IPS DF 6.9 (cell line): Measurements from ENCODE around the gene ALG5.

Source experiments
- DNase-seq: peaks from one replicate; pipeline ENCODE4 v3.0.0-alpha.2; 2013; ENCODE audit warnings: low read depth, low spot score
- H3K27ac ChIP-seq: one replicate; pipeline ENCODE4 v1.5.1; 2013; ENCODE audit warnings: low read length, control low read depth
- H3K27me3 ChIP-seq: 2 replicates; pipeline ENCODE4 v1.6.1; 2013; ENCODE audit warnings: mild to moderate bottlenecking, low read length; ENCODE audit not compliant: control insufficient read depth, insufficient read depth
- H3K36me3 ChIP-seq: 2 replicates; pipeline ENCODE4 v1.6.1; 2013; ENCODE audit warnings: low read length; ENCODE audit not compliant: control insufficient read depth, insufficient read depth
- H3K4me1 ChIP-seq: 2 replicates; pipeline ENCODE4 v1.6.1; 2013; ENCODE audit warnings: low read length; ENCODE audit not compliant: control insufficient read depth, insufficient read depth
- H3K4me3 ChIP-seq: 2 replicates; pipeline ENCODE4 v1.5.1; 2013; ENCODE audit warnings: mild to moderate bottlenecking, low read length
- H3K9me3 ChIP-seq: 2 replicates; pipeline ENCODE4 v1.6.1; 2013; ENCODE audit warnings: low read length, inconsistent platforms; ENCODE audit not compliant: control insufficient read depth, insufficient read depth
- WGBS: extraction: QIAGEN DNeasy Blood & Tissue Kit; methylation state at CpG from one replicate; pipeline ENCODE4 v1.1.7; 2013; ENCODE audit warnings: mixed read lengths, missing lambda C conversion rate; ENCODE audit not compliant: insufficient read length, insufficient coverage; 5-methylcytosine and 5-hydroxymethylcytosine counted together

ALG5 gene

GRCh38 chr13:36918246-36919131 is 80.7 kb downstream of the ALG5 start:
- Histone ChIP-seq H3K4me3 (peak overlapping the region; percentile 81; the same call in 1 of the 2 replicates), H3K36me3 (no peaks in the 10 kb centered on the region), H3K9me3 (no peaks in the 10 kb centered on the region), H3K4me1 (no peaks in the 10 kb centered on the region), H3K27me3 (peaks cover 2% of the 10 kb centered on the region; the same call in 1 of the 2 replicates), H3K27ac (no peak overlapping the region)
- no peak for DNase-seq
- no CpG with 5 or more reads among the region's 12 CpGs for WGBS

DNA sequence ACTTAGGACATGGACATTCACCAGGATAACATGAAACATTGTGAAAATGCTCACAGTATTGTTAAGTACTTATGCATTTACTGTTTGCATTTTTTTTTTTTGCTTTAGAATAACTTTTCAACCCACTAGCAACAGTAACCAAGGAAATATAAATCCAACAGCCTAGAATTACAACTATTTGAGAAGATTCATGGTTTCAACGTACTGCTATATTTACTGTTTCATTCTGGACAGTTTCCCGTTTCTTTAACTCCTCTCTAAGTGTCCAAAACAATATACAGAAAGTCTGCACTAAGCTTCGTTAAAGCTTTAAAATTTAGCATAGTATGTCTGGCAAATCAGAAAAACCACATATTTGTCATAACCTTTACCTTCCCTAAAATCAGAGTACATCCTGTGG is 81.8 kb downstream of the ALG5 start:
- H3K27me3 ChIP-seq = peaks cover 2% of the 10 kb centered on the region; the same call in 1 of the 2 replicates
- no peak overlapping the region for H3K27ac ChIP-seq
- H3K4me1 ChIP-seq = no peaks in the 10 kb centered on the region

GRCh38 chr13:36915896-36916640 is 83.1 kb downstream of the ALG5 start:
- no CpG with 5 or more reads among the region's 6 CpGs for WGBS
- DNase-seq = no peak
- no peaks in the 10 kb centered on the region for H3K9me3 ChIP-seq
- no peak overlapping the region for H3K27ac ChIP-seq
- H3K4me3 ChIP-seq = no peak overlapping the region
- no peaks in the 10 kb centered on the region for H3K36me3 ChIP-seq
- H3K27me3 ChIP-seq = peaks cover 2% of the 10 kb centered on the region; the same call in 1 of the 2 replicates
- H3K4me1 ChIP-seq = no peaks in the 10 kb centered on the region

More for the DNA sequence above, 81.8 kb downstream of the ALG5 start:
- Histone ChIP-seq H3K4me3 (no peak overlapping the region), H3K36me3 (no peaks in the 10 kb centered on the region), H3K9me3 (no peaks in the 10 kb centered on the region)
- WGBS = no CpG with 5 or more reads among the region's 3 CpGs
- DNase-seq = no peak

- H3K27ac ChIP-seq = no peak overlapping the region
- WGBS = no CpG with 5 or more reads among the region's 5 CpGs
- no peak for DNase-seq
These were observed 84.0 kb downstream of the ALG5 start for GRCh38 chr13:36915106-36915505.

DNA sequence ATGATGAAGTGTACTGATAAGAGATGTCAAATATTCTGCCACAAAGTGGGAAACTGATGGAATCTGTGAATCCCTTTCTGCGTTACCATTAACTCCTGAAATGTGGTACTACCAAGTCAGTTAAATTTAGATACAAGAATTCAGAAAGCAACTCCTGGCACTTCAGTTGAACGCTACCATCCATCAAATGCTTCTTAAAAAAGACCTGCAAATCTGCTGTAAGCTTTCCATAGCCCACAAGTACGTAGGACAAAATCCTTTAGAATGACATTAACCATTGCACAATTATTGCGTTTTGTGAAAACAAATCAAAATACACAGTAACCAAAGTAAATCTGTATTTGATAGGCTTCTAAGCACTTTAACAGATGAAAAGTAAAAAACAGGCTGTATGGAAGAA is 84.5 kb downstream of the ALG5 start:
- Histone ChIP-seq H3K36me3 (no peaks in the 10 kb centered on the region), H3K9me3 (no peaks in the 10 kb centered on the region), H3K27ac (no peak overlapping the region), H3K4me3 (no peak overlapping the region), H3K27me3 (peaks cover 2% of the 10 kb centered on the region; the same call in 1 of the 2 replicates), H3K4me1 (no peaks in the 10 kb centered on the region)
- WGBS = no CpG with 5 or more reads among the region's 4 CpGs
- no peak for DNase-seq

More at GRCh38 chr13:36915106-36915505, 84.0 kb downstream of the ALG5 start:
- Histone ChIP-seq H3K9me3 (no peaks in the 10 kb centered on the region), H3K4me3 (no peak overlapping the region), H3K27me3 (peaks cover 2% of the 10 kb centered on the region; the same call in 1 of the 2 replicates), H3K4me1 (no peaks in the 10 kb centered on the region), H3K36me3 (no peaks in the 10 kb centered on the region)

DNA sequence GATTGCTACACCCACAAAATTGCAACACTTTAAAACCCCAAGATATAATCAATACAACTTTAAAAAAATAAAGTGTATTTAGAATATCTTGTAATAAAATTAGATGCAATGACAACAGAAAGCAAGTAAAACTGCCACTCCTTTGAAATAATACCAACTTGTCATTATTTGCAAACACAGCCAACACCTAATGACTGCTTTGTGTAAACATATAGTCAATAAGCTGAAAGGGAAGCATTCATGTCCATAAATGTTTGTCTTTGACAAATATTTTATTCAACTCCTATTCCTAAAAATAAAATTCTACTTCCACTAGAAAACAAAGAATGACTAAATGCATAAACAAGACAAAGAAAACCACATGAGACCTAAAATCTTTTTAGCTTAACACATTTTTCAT is 85.7 kb downstream of the ALG5 start:
- Histone ChIP-seq H3K27me3 (peaks cover 2% of the 10 kb centered on the region; the same call in 1 of the 2 replicates), H3K27ac (no peak overlapping the region), H3K4me1 (no peaks in the 10 kb centered on the region), H3K9me3 (no peaks in the 10 kb centered on the region), H3K36me3 (no peaks in the 10 kb centered on the region), H3K4me3 (no peak overlapping the region)
- DNase-seq = no peak

DNA sequence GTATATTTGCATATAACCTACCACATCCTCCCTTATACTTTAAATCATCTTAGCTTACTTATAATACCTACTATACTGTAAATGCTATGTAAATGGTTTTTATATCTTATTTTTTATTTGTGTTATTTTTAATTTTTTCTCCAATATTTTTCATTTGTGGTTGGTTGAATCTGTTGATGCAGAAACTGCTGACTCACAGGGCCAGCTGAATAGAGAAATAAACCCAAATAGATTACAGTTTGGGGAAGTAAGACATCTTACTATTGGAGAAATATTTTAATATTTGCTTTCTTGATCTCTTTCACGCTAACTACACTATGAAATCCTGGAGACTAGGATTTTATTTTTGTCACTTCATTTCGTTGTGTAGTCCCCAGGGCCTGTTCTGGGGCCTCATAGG is 86.2 kb downstream of the ALG5 start:
- Histone ChIP-seq H3K4me3 (no peak overlapping the region), H3K4me1 (no peaks in the 10 kb centered on the region), H3K27ac (no peak overlapping the region), H3K27me3 (no peaks in the 10 kb centered on the region), H3K9me3 (no peaks in the 10 kb centered on the region), H3K36me3 (no peaks in the 10 kb centered on the region)
- no peak for DNase-seq
- WGBS = no CpG with 5 or more reads among the region's 2 CpGs

- H3K4me3 ChIP-seq = no peak overlapping the region
- DNase-seq = no peak
- H3K27me3 ChIP-seq = no peaks in the 10 kb centered on the region
- H3K36me3 ChIP-seq = no peaks in the 10 kb centered on the region
- H3K9me3 ChIP-seq = no peaks in the 10 kb centered on the region
- no peak overlapping the region for H3K27ac ChIP-seq
- H3K4me1 ChIP-seq = no peaks in the 10 kb centered on the region
These were observed 86.8 kb downstream of the ALG5 start for GRCh38 chr13:36912369-36912768.

DNA sequence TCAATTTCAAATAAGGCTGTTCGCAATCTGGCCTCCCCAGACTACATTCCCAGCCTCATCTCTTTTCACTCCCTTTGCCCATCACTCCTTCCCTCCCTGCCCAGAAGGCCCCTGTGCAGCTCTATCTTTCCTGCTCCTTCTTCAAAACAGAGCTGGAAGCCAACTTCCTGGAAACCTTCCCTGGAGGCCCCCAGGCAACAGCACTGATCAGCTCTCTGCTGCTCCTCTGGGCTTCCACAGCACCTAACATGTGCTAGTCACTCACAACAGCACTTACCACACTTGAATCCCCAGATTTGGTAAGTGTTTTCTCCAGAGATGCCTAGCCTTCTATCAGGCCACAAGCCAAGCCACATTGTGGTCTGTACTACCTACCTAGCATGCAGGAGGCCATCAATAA is 88.6 kb downstream of the ALG5 start:
- DNase-seq = no peak
- Histone ChIP-seq H3K4me3 (no peak overlapping the region), H3K9me3 (no peaks in the 10 kb centered on the region), H3K4me1 (no peaks in the 10 kb centered on the region), H3K27me3 (no peaks in the 10 kb centered on the region), H3K36me3 (no peaks in the 10 kb centered on the region), H3K27ac (no peak overlapping the region)
- no CpG with 5 or more reads among the region's 1 CpG for WGBS

DNA sequence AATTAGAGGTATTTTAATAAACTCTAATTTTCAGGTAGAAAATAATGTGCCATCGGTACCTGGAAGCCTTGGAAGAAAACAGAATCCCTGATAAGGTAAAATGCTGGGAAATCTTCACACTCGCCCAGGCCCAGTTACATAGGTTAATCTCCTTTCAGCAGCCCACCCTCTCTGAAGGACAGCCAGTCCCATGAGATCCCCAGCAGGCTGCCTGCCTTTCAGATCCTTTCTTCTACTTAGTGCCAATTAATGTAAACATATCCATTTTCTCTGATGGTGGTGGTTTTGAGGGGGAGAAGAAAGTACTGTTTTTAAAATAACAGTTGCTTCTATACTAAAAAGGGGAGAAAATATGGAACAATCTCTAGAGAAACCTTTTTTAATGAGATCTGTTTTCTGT is 91.3 kb downstream of the ALG5 start:
- Histone ChIP-seq H3K4me3 (no peak overlapping the region), H3K4me1 (no peaks in the 10 kb centered on the region), H3K27me3 (no peaks in the 10 kb centered on the region), H3K9me3 (no peaks in the 10 kb centered on the region), H3K36me3 (no peaks in the 10 kb centered on the region), H3K27ac (no peak overlapping the region)
- DNase-seq = no peak
- no CpG with 5 or more reads among the region's 2 CpGs for WGBS
